ENCODE data around the gene AFG3L2. TPM values are rescaled to one million over a fixed set of nuclear protein-coding genes. Genes with fewer than 3 reads are reported as not detected.

The AFG3L2 gene
- total RNA-seq, 1 experiment from 2014 or later: 66.7 TPM

GRCh38 chr18:12373116-12373770 lies 3.8 kb downstream of the AFG3L2 start:
- Histone ChIP-seq H3K9me3 (ENCODE audit: control insufficient read depth in 1 of 2, insufficient read depth in 1 of 2, low read depth in 1 of 2, low read length in 2 of 2) (no peaks in the 10 kb centered on the region), H3K4me2 (ENCODE audit: low read length) (no peak overlapping the region), H3K36me3 (ENCODE audit: control insufficient read depth in 1 of 2, insufficient read depth in 2 of 2, low read length in 2 of 2) (peaks cover 0 to 17% of the 10 kb centered on the region in 2 experiments; a peak in 2 of 4 replicates), H3K27ac (ENCODE audit: low read depth, low read length) (no peak overlapping the region), H3K4me1 (ENCODE audit: control insufficient read depth in 1 of 2, insufficient read depth in 2 of 2, low read length in 2 of 2) (peaks cover 6 to 16% of the 10 kb centered on the region in 2 experiments), H2AFZ (ENCODE audit: low read depth, low read length, poor library complexity, severe bottlenecking) (no peak overlapping the region), H3K4me3 (replicated peaks in 1 of 2; ENCODE audit: low read depth in 1 of 2, low read length in 2 of 2) (no peak overlapping the region), H3K79me2 (ENCODE audit: insufficient read depth, low read length) (peaks cover 81% of the 10 kb centered on the region), H3K27me3 (ENCODE audit: insufficient read depth, low read length) (no peaks in the 10 kb centered on the region), H3K9me2 (ENCODE audit: insufficient read depth) (no peaks in the 10 kb centered on the region), H3K9ac (ENCODE audit: low read length) (no peak overlapping the region), H4K20me1 (ENCODE audit: insufficient read depth) (no peaks in the 10 kb centered on the region; the same call in 1 of the 2 replicates)
- no peak for ATAC-seq
- ChIA-PET POLR2A (no interaction called here), CTCF (no interaction called here), RAD21 (ENCODE audit: low non-redundant PET in 1 of 2, low total read pairs in 2 of 2, uncharacterized antibody in 2 of 2, unreplicated experiment in 2 of 2) (no interaction called here)
- intact Hi-C loops (cut with micrococcal nuclease): no loop called here
- TF ChIP-seq ELF1 (IDR thresholded peaks at IDR 0.05; ENCODE audit: borderline replicate concordance, low read depth) (no peak), CBX3 (IDR thresholded peaks at IDR 0.05; ENCODE audit: low read depth) (no peak), YY1 (IDR thresholded peaks at IDR 0.05; ENCODE audit: extremely low read depth, insufficient replicate concordance, low read depth, low read length) (no peak), CEBPB (IDR thresholded peaks at IDR 0.05; ENCODE audit: low read depth) (no peak), ZBTB33 (IDR thresholded peaks at IDR 0.05; ENCODE audit: extremely low read depth, insufficient replicate concordance, low read length) (no peak), JUND (IDR thresholded peaks at IDR 0.05) (no peak), SRF (IDR thresholded peaks at IDR 0.05; ENCODE audit: low read depth) (no peak), ATF3 (IDR thresholded peaks at IDR 0.05) (no peak), ZFX (IDR thresholded peaks at IDR 0.05) (no peak), POLR2A (IDR thresholded peaks at IDR 0.05; ENCODE audit: borderline replicate concordance, extremely low read depth, insufficient read depth, insufficient read length) (no peak), EZH2 (IDR thresholded peaks at IDR 0.05) (no peak), MAX (IDR thresholded peaks at IDR 0.05) (no peak), ZNF274 (IDR thresholded peaks at IDR 0.05; ENCODE audit: low read depth, low read length) (no peak), EGR1 (IDR thresholded peaks at IDR 0.05; ENCODE audit: low read depth) (no peak), FOSL1 (IDR thresholded peaks at IDR 0.05; ENCODE audit: low read depth) (no peak), SIN3A (IDR thresholded peaks at IDR 0.05; ENCODE audit: low read depth) (no peak), SP1 (IDR thresholded peaks at IDR 0.05; ENCODE audit: low read depth) (no peak), RAD21 (IDR thresholded peaks at IDR 0.05; ENCODE audit: low read depth) (no peak), CTCF (IDR thresholded peaks at IDR 0.05 in 2 of 3, conservative IDR thresholded peaks at IDR 0.05 in 1 of 3; ENCODE audit: borderline replicate concordance in 1 of 3, insufficient read depth in 1 of 3, low read depth in 2 of 3, low read length in 2 of 3) (no peak), EZH2phosphoT487 (IDR thresholded peaks at IDR 0.05; ENCODE audit: borderline replicate concordance) (no peak)
- DNase-seq (ENCODE audit: low read depth, low spot score): no peak
- BruUV-seq (replicated peaks): no TSS peak

All from HCT116 (cell line).